ENCODE measurements around the gene POLRMT. TPM values are rescaled to one million over a fixed set of nuclear protein-coding genes. Genes with fewer than 3 reads are reported as not detected.

Gene POLRMT
- total RNA-seq, 4 donors from 2014 or later, result 22.1 to 39.5 (median 28.1) TPM

GRCh38 chr19:648904-649801 is 15.8 kb upstream of the POLRMT start:
- Histone ChIP-seq H3K27ac (no peak overlapping the region), H3K36me3 (peaks cover 0 to 96% of the 10 kb centered on the region in 2 donors), H3K4me3 (no peak overlapping the region), H3K9me3 (no peaks in the 10 kb centered on the region), H3K27me3 (no peaks in the 10 kb centered on the region), H3K4me1 (peaks cover 0 to 7% (median 0%) of the 10 kb centered on the region in 3 donors)
- ATAC-seq, result no peak
- TF ChIP-seq POLR2AphosphoS5 (IDR thresholded peaks at IDR 0.05), result no peak
- no peak for TF ChIP-seq CTCF (IDR thresholded peaks at IDR 0.05)
- TF ChIP-seq POLR2A (IDR thresholded peaks at IDR 0.05), result no peak
- no peak for TF ChIP-seq EP300 (IDR thresholded peaks at IDR 0.05)
- 93% methylated on average over 2 of the region's 53 CpGs; no CpG with 5 or more reads in 1 of the 2 donors for WGBS, 2 donors (ENCODE audit: low coverage in 1 of 2)

- no CpG with 5 or more reads among the region's 29 CpGs for WGBS, 2 donors (ENCODE audit: low coverage in 1 of 2)
- TF ChIP-seq CTCF (IDR thresholded peaks at IDR 0.05), result no peak
- no peak for TF ChIP-seq POLR2AphosphoS5 (IDR thresholded peaks at IDR 0.05)
- TF ChIP-seq EP300 (IDR thresholded peaks at IDR 0.05), result no peak
- no peak for TF ChIP-seq POLR2A (IDR thresholded peaks at IDR 0.05)
- no peak for ATAC-seq
- Histone ChIP-seq H3K36me3 (peaks cover 0 to 87% of the 10 kb centered on the region in 2 donors), H3K9me3 (no peaks in the 10 kb centered on the region), H3K27ac (no peak overlapping the region), H3K4me1 (no peaks in the 10 kb centered on the region), H3K27me3 (no peaks in the 10 kb centered on the region), H3K4me3 (no peak overlapping the region)
These were observed 15.0 kb upstream of the POLRMT start for GRCh38 chr19:648305-648704.

GRCh38 chr19:647566-648284 is 14.4 kb upstream of the POLRMT start:
- no peak overlapping the region for H3K27ac ChIP-seq
- no peak for TF ChIP-seq CTCF (IDR thresholded peaks at IDR 0.05)
- TF ChIP-seq POLR2A (IDR thresholded peaks at IDR 0.05), result no peak
- TF ChIP-seq POLR2AphosphoS5 (IDR thresholded peaks at IDR 0.05), result no peak
- TF ChIP-seq EP300 (IDR thresholded peaks at IDR 0.05), result no peak
- H3K4me1 ChIP-seq, result no peaks in the 10 kb centered on the region
- H3K27me3 ChIP-seq, result no peaks in the 10 kb centered on the region
- WGBS, 2 donors (ENCODE audit: low coverage in 1 of 2), result 77% methylated on average over 3 of the region's 52 CpGs; no CpG with 5 or more reads in 1 of the 2 donors
- no peak for ATAC-seq
- H3K36me3 ChIP-seq, result peaks cover 0 to 82% of the 10 kb centered on the region in 2 donors
- H3K4me3 ChIP-seq, result no peak overlapping the region
- H3K9me3 ChIP-seq, result no peaks in the 10 kb centered on the region

GRCh38 chr19:646779-647565 is 13.6 kb upstream of the POLRMT start:
- TF ChIP-seq CTCF (IDR thresholded peaks at IDR 0.05), result no peak
- no peak for TF ChIP-seq POLR2AphosphoS5 (IDR thresholded peaks at IDR 0.05)
- no peak for TF ChIP-seq POLR2A (IDR thresholded peaks at IDR 0.05)
- no peak for TF ChIP-seq EP300 (IDR thresholded peaks at IDR 0.05)
- 83% methylated on average over 10 to 11 of the region's 48 CpGs for WGBS, 2 donors (ENCODE audit: low coverage in 1 of 2)
- Histone ChIP-seq H3K4me3 (no peak overlapping the region), H3K27me3 (no peaks in the 10 kb centered on the region), H3K4me1 (no peaks in the 10 kb centered on the region), H3K9me3 (no peaks in the 10 kb centered on the region), H3K27ac (no peak overlapping the region), H3K36me3 (peaks cover 0 to 74% of the 10 kb centered on the region in 2 donors)
- ATAC-seq, result no peak
